Body of pancreas (tissue), 4 donors: ENCODE measurements around the gene GLI3. TPM values are rescaled to one million over a fixed set of nuclear protein-coding genes. Genes with fewer than 3 reads are reported as not detected.

ENCODE experiments used
- ATAC-seq: fragments of 150-250 bp; one replicate; pipeline ENCODE4 v1.9.1; 2016
- DNase-seq, 4 donors: peaks; one replicate each; pipeline ENCODE4 v3.0.0-alpha.2; 2019
- H3K27ac ChIP-seq, 4 donors: fragments of 200-600 bp; sonication (generic); 1 replicate in 3 of 4; 2 replicates in 1 of 4; pipeline versions ENCODE4 v1.5.1 to v1.6.1; 2016 to 2019; ENCODE audit warnings: mild to moderate bottlenecking in 1 of 4, mixed read lengths in 1 of 4, moderate library complexity in 1 of 4
- H3K27me3 ChIP-seq, 2 donors: fragments of 200-600 bp; sonication (generic); one replicate each; pipeline ENCODE4 v1.6.0; 2016; ENCODE audit warnings: mild to moderate bottlenecking in 1 of 2
- H3K36me3 ChIP-seq, 2 donors: fragments of 200-600 bp; sonication (generic); replicated peaks in 1 of 2; 2 replicates each; pipeline ENCODE4 v1.5.1; 2016; ENCODE audit warnings: low read depth in 2 of 2; ENCODE audit not compliant: insufficient read depth in 1 of 2
- H3K4me1 ChIP-seq: fragments of 200-600 bp; sonication (generic); one replicate; pipeline ENCODE4 v1.6.0; 2016
- H3K4me3 ChIP-seq, 2 donors: fragments of 200-600 bp; sonication (generic); 1 replicate in 1 of 2; 2 replicates in 1 of 2; pipeline ENCODE4 v1.5.1; 2016 to 2019
- H3K9me3 ChIP-seq, 3 donors: fragments of 200-600 bp; sonication (generic); 1 replicate in 2 of 3; 2 replicates in 1 of 3; pipeline ENCODE4 v1.5.1; 2016
- CTCF ChIP-seq, 7 experiments: fragments of 450-650 bp in 4 of 7; fragments of 200-600 bp in 3 of 7; sonication (generic) in 3 of 7; IDR thresholded peaks; one replicate each; pipeline ENCODE4 v1.5.1; 2016 to 2019; ENCODE audit warnings: antibody characterized with exemption in 7 of 7
- POLR2A ChIP-seq, 3 donors: fragments of 450-650 bp; IDR thresholded peaks; one replicate each; pipeline ENCODE4 v1.6.1; 2016; ENCODE audit warnings: antibody characterized with exemption in 3 of 3, mild to moderate bottlenecking in 2 of 3
- WGBS, 2 donors: methylation state at CpG; one replicate each; pipeline ENCODE4 v1.1.5; 2017; 5-methylcytosine and 5-hydroxymethylcytosine counted together
- intact Hi-C: fragments of 100-400 bp; cut with DNase I; formaldehyde crosslinking; loops from one replicate; pipeline ENCODE4 v1.15.1; 2023
- total RNA-seq, 2 donors: library from RNA; depleted of rRNA; stranded (reverse); fragments of >200 nt; gene quantifications; one replicate each; pipeline ENCODE4 v1.1.0, GENCODE V29; 2016

The GLI3 gene
- total RNA-seq, 2 donors from 2014 or later, result 1.0 to 2.0 TPM

- Histone ChIP-seq H3K9me3 (no peaks in the 10 kb centered on the region), H3K4me3 (no peak overlapping the region), H3K36me3 (no peaks in the 10 kb centered on the region), H3K27ac (no peak overlapping the region), H3K4me1 (no peaks in the 10 kb centered on the region), H3K27me3 (no peaks in the 10 kb centered on the region)
- DNase-seq (no peak), ATAC-seq (no peak)
- intact Hi-C loops, result no loop called here
- no peak for TF ChIP-seq CTCF (IDR thresholded peaks at IDR 0.05)
- no peak for TF ChIP-seq POLR2A (IDR thresholded peaks at IDR 0.05)
- WGBS, 2 donors, result 40 to 55% methylated on average over 4 of the region's 4 CpGs
Observed at GRCh38 chr7:42117201-42117600, 119.8 kb downstream of the GLI3 start.

GRCh38 chr7:42115795-42116194, 121.2 kb downstream of the GLI3 start:
- no peak overlapping the region for H3K4me3 ChIP-seq
- ATAC-seq (no peak), DNase-seq (no peak)
- no peaks in the 10 kb centered on the region for H3K27me3 ChIP-seq
- TF ChIP-seq CTCF (IDR thresholded peaks at IDR 0.05) (no peak), POLR2A (IDR thresholded peaks at IDR 0.05) (no peak)
- intact Hi-C loops, result no loop called here
- H3K9me3 ChIP-seq, result no peaks in the 10 kb centered on the region
- no peak overlapping the region for H3K27ac ChIP-seq
- H3K36me3 ChIP-seq, result no peaks in the 10 kb centered on the region
- WGBS, 2 donors, result 35 to 41% methylated on average over 2 of the region's 2 CpGs
- H3K4me1 ChIP-seq, result no peaks in the 10 kb centered on the region

- WGBS, 2 donors, result 75% methylated on average over 5 of the region's 5 CpGs
Observed at GRCh38 chr7:42110333-42110732, 126.7 kb downstream of the GLI3 start.

GRCh38 chr7:42108803-42109528, 128.0 kb downstream of the GLI3 start:
- no peak overlapping the region for H3K4me3 ChIP-seq
- ATAC-seq, result no peak
- no peak overlapping the region for H3K27ac ChIP-seq
- no peak for TF ChIP-seq CTCF (IDR thresholded peaks at IDR 0.05)
- no peak for TF ChIP-seq POLR2A (IDR thresholded peaks at IDR 0.05)
- peaks cover 0 to 5% of the 10 kb centered on the region in 2 donors for H3K27me3 ChIP-seq
- intact Hi-C loops, result no loop called here
- no peaks in the 10 kb centered on the region for H3K4me1 ChIP-seq
- WGBS, 2 donors, result 55 to 63% methylated on average over 7 of the region's 7 CpGs
- no peaks in the 10 kb centered on the region for H3K36me3 ChIP-seq
- no peak for DNase-seq
- no peaks in the 10 kb centered on the region for H3K9me3 ChIP-seq

More at GRCh38 chr7:42110333-42110732, 126.7 kb downstream of the GLI3 start:
- intact Hi-C loops, result no loop called here
- no peak for ATAC-seq
- no peak for DNase-seq
- TF ChIP-seq POLR2A (IDR thresholded peaks at IDR 0.05) (no peak), CTCF (IDR thresholded peaks at IDR 0.05) (no peak)
- H3K36me3 ChIP-seq, result no peaks in the 10 kb centered on the region
- no peak overlapping the region for H3K4me3 ChIP-seq
- no peak overlapping the region for H3K27ac ChIP-seq
- H3K4me1 ChIP-seq, result no peaks in the 10 kb centered on the region
- peaks cover 0 to 5% of the 10 kb centered on the region in 2 donors for H3K27me3 ChIP-seq
- H3K9me3 ChIP-seq, result no peaks in the 10 kb centered on the region
